Measurements from ENCODE around the gene PUM1. TPM values are rescaled to one million over a fixed set of nuclear protein-coding genes. Genes with fewer than 3 reads are reported as not detected.

PUM1 gene
- total and polyA plus RNA-seq, 2 donors (not counting 3 experiments of a cell fraction or from before 2014, with no cell fraction given): 94.7 to 124 TPM

DNA sequence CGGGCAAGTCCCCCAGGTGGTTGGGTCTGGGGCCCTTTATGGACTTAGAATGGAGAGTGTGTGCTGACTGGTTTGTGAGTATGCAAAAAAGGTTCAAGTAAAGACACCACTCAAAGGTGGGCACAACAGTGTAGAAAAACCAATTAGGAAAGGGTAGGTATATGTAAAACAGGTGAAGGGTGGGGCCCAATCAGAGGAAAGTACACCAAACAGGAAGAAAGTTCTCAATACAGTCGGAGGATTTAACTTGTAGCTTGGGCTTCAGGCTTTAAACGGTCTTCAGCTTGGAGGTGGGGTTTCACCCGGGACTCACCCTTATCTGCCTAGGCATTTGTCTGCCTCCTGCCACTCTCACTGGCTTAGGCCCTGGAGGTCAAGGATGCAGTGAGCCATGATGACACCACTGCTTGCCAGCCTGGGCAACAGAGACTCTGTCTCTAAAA is 6.8 kb upstream of the PUM1 start:
- ChIA-PET POLR2A (no interaction called here), CTCF (no interaction called here)
- Histone ChIP-seq H3K27ac (ENCODE audit: insufficient read depth, low read depth, low read length) (no peak overlapping the region), H3K79me2 (ENCODE audit: control insufficient read depth, insufficient read depth, low read length) (no peaks in the 10 kb centered on the region), H3K9me3 (replicated peaks; ENCODE audit: control insufficient read depth, insufficient read depth, low read length) (no peaks in the 10 kb centered on the region), H3K4me3 (replicated peaks in 1 of 3; ENCODE audit: insufficient read depth in 1 of 3, low read depth in 1 of 3, low read length in 3 of 3) (no peak overlapping the region), H3K27me3 (ENCODE audit: control insufficient read depth in 2 of 2, insufficient read depth in 2 of 2, low read length in 2 of 2) (no peaks in the 10 kb centered on the region), H4K20me1 (replicated peaks; ENCODE audit: control insufficient read depth, extremely low read depth, insufficient read depth, low read length) (no peaks in the 10 kb centered on the region), H3K4me1 (ENCODE audit: control insufficient read depth, extremely low read depth, insufficient read depth, low read length) (no peaks in the 10 kb centered on the region), H3K9me1 (replicated peaks; ENCODE audit: control insufficient read depth, extremely low read depth, insufficient read depth, low read length) (no peaks in the 10 kb centered on the region), H3K9ac (replicated peaks; ENCODE audit: extremely low read depth, insufficient read depth, low read length) (no peak overlapping the region), H3K36me3 (ENCODE audit: control insufficient read depth in 2 of 2, extremely low read depth in 1 of 2, insufficient read depth in 2 of 2, low read length in 2 of 2) (no peaks in the 10 kb centered on the region), H2AFZ (ENCODE audit: low read depth, low read length) (no peak overlapping the region), H3K4me2 (ENCODE audit: insufficient read depth, low read length) (no peak overlapping the region)
- DNase-seq (ENCODE audit: low read depth, low spot score): no peak
- TF ChIP-seq EZH2 (IDR thresholded peaks at IDR 0.05; ENCODE audit: borderline replicate concordance, low read depth, low read length, severe bottlenecking) (no peak), JUN (IDR thresholded peaks at IDR 0.05; ENCODE audit: borderline replicate concordance, insufficient read depth, insufficient read length, low read depth) (no peak)
- TF ChIP-seq, protein P1, sequence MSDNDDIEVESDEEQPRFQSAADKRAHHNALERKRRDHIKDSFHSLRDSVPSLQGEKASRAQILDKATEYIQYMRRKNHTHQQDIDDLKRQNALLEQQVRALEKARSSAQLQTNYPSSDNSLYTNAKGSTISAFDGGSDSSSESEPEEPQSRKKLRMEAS (IDR thresholded peaks at IDR 0.05; ENCODE audit: insufficient read depth, insufficient read length): no peak
- intact Hi-C loops (cut with micrococcal nuclease) (no loop called here), dilution Hi-C loops (cut with MboI; ENCODE audit: extremely low pct_ligation_motif_present, low sequenced_read_pairs) (no loop called here)
- BruUV-seq (replicated peaks): no TSS peak
- no peak for FAIRE-seq

DNA sequence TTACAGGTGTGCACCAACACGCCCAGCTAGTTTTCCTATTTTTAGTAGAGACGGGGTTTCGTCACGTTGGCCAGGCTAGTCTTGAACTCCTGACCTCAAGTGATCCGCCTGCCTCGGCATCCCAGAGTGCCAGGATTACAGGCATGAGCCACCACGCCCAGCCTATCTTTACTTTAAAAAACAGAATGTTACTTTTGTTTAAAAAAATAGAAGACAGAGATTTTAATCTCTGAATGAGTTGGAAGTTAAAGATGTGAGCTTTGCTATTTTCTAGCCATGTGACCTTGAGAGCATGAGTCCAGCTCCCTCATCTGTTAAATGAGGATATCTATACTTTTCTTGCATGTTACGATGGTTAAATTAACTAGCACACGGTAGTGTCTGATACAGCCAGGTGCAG is 3.9 kb upstream of the PUM1 start:
- no peak overlapping the region for H3K9ac ChIP-seq (replicated peaks; ENCODE audit: extremely low read depth, insufficient read depth, low read length)
- FAIRE-seq: no peak
- no peaks in the 10 kb centered on the region for H3K9me3 ChIP-seq (replicated peaks; ENCODE audit: control insufficient read depth, insufficient read depth, low read length)
- peaks cover 11% of the 10 kb centered on the region for H3K79me2 ChIP-seq (ENCODE audit: control insufficient read depth, insufficient read depth, low read length)
- no peak for TF ChIP-seq JUN (IDR thresholded peaks at IDR 0.05; ENCODE audit: borderline replicate concordance, insufficient read depth, insufficient read length, low read depth)
- no peak for TF ChIP-seq GATA2 (IDR thresholded peaks at IDR 0.05; ENCODE audit: insufficient read depth, insufficient read length, low read depth, low read length)
- no peak for TF ChIP-seq EZH2 (IDR thresholded peaks at IDR 0.05; ENCODE audit: borderline replicate concordance, low read depth, low read length, severe bottlenecking)
- no peak for TF ChIP-seq MYC (IDR thresholded peaks at IDR 0.05; ENCODE audit: low read depth, low read length)
- no peak for TF ChIP-seq POLR2A (IDR thresholded peaks at IDR 0.05; ENCODE audit: low read depth, low read length)
- BruUV-seq (replicated peaks): no TSS peak
- ChIA-PET CTCF (no interaction called here), POLR2A (no interaction called here)
- H4K20me1 ChIP-seq (replicated peaks; ENCODE audit: control insufficient read depth, extremely low read depth, insufficient read depth, low read length): no peaks in the 10 kb centered on the region
- H3K9me1 ChIP-seq (replicated peaks; ENCODE audit: control insufficient read depth, extremely low read depth, insufficient read depth, low read length): no peaks in the 10 kb centered on the region
- intact Hi-C loops (cut with micrococcal nuclease): no loop called here
- dilution Hi-C loops (cut with MboI; ENCODE audit: extremely low pct_ligation_motif_present, low sequenced_read_pairs): no loop called here
- H3K36me3 ChIP-seq (ENCODE audit: control insufficient read depth in 2 of 2, extremely low read depth in 1 of 2, insufficient read depth in 2 of 2, low read length in 2 of 2): no peaks in the 10 kb centered on the region
- H2AFZ ChIP-seq (ENCODE audit: low read depth, low read length): no peak overlapping the region
- no peak overlapping the region for H3K4me3 ChIP-seq (replicated peaks in 1 of 3; ENCODE audit: insufficient read depth in 1 of 3, low read depth in 1 of 3, low read length in 3 of 3)
- no peak overlapping the region for H3K27ac ChIP-seq (ENCODE audit: insufficient read depth, low read depth, low read length)
- DNase-seq (ENCODE audit: low read depth, low spot score): no peak
- H3K4me2 ChIP-seq (ENCODE audit: insufficient read depth, low read length): no peak overlapping the region
- peaks cover 3% of the 10 kb centered on the region for H3K4me1 ChIP-seq (ENCODE audit: control insufficient read depth, extremely low read depth, insufficient read depth, low read length)
- H3K27me3 ChIP-seq (ENCODE audit: control insufficient read depth in 2 of 2, insufficient read depth in 2 of 2, low read length in 2 of 2): no peaks in the 10 kb centered on the region
